Measurements from ENCODE around the gene TCEA3.
A peak's percentile ranks its signal among the peaks of the same experiment; 100 is the strongest.

Gene TCEA3

GRCh38 chr1:23397908-23398307 is 26.6 kb downstream of the TCEA3 start:
- Histone ChIP-seq H2BK12ac (ENCODE audit: low read length) (no peak overlapping the region), H2BK5ac (ENCODE audit: low read length) (no peak overlapping the region), H3K27me3 (ENCODE audit: control insufficient read depth in 3 of 3, insufficient read depth in 3 of 3, low read depth in 1 of 3, low read length in 3 of 3) (peaks cover 0 to 2% (median 0%) of the 10 kb centered on the region in 3 experiments), H2AK5ac (ENCODE audit: low read depth, low read length) (peak overlapping the region; percentile 91), H3K27ac (replicated peaks; ENCODE audit: low read length) (no peak overlapping the region), H3K23ac (ENCODE audit: low read depth, low read length, poor library complexity) (no peak overlapping the region), H2AFZ (ENCODE audit: low read length) (no peak overlapping the region), H3K4me1 (ENCODE audit: control insufficient read depth in 2 of 2, insufficient read depth in 1 of 2, low read depth in 1 of 2, low read length in 2 of 2) (peaks cover 6 to 12% of the 10 kb centered on the region in 2 donors), H2BK15ac (ENCODE audit: low read length) (no peak overlapping the region), H4K91ac (ENCODE audit: low read depth, low read length, poor library complexity) (no peak overlapping the region), H3K9me3 (replicated peaks in 1 of 2; ENCODE audit: control insufficient read depth in 2 of 2, insufficient read depth in 1 of 2, low read depth in 1 of 2, low read length in 2 of 2) (peaks cover 0 to 13% of the 10 kb centered on the region in 2 donors), H3K36me3 (replicated peaks in 1 of 2; ENCODE audit: control insufficient read depth in 2 of 2, insufficient read depth in 2 of 2, low read length in 2 of 2) (no peaks in the 10 kb centered on the region), H3K4ac (ENCODE audit: low read length) (no peak overlapping the region), H2BK120ac (ENCODE audit: low read depth, low read length) (no peak overlapping the region), H3K4me3 (ENCODE audit: low read length in 2 of 2) (no peak overlapping the region), H3K4me2 (ENCODE audit: insufficient read depth, low read length, poor library complexity, severe bottlenecking) (no peak overlapping the region), H3K14ac (ENCODE audit: low read length) (no peak overlapping the region), H3K9ac (ENCODE audit: low read depth, low read length, poor library complexity) (no peak overlapping the region), H3K18ac (ENCODE audit: low read length) (no peak overlapping the region), H4K8ac (ENCODE audit: low read depth, low read length) (no peak overlapping the region), H3K79me1 (ENCODE audit: low read depth, low read length) (no peaks in the 10 kb centered on the region)
- DNase-seq (ENCODE audit: low spot score): no peak
- WGBS, 2 donors (ENCODE audit: extremely low coverage in 2 of 2, insufficient read length in 2 of 2, insufficient replicate concordance in 1 of 2): no CpG with 5 or more reads among the region's 7 CpGs

GRCh38 chr1:23396380-23396779 is 28.2 kb downstream of the TCEA3 start:
- DNase-seq (ENCODE audit: low spot score): no peak
- no peak overlapping the region for H2BK5ac ChIP-seq (ENCODE audit: low read length)
- H3K4me1 ChIP-seq (ENCODE audit: control insufficient read depth in 2 of 2, insufficient read depth in 1 of 2, low read depth in 1 of 2, low read length in 2 of 2): peaks cover 6 to 10% of the 10 kb centered on the region in 2 donors
- no peak overlapping the region for H4K91ac ChIP-seq (ENCODE audit: low read depth, low read length, poor library complexity)
- H3K4me2 ChIP-seq (ENCODE audit: insufficient read depth, low read length, poor library complexity, severe bottlenecking): no peak overlapping the region
- H3K4me3 ChIP-seq (ENCODE audit: low read length in 2 of 2): no peak overlapping the region
- H4K8ac ChIP-seq (ENCODE audit: low read depth, low read length): no peak overlapping the region
- no peak overlapping the region for H3K9ac ChIP-seq (ENCODE audit: low read depth, low read length, poor library complexity)
- no peak overlapping the region for H3K27ac ChIP-seq (replicated peaks; ENCODE audit: low read length)
- no peak overlapping the region for H2AK5ac ChIP-seq (ENCODE audit: low read depth, low read length)
- no peak overlapping the region for H3K18ac ChIP-seq (ENCODE audit: low read length)
- H3K14ac ChIP-seq (ENCODE audit: low read length): no peak overlapping the region
- H2BK120ac ChIP-seq (ENCODE audit: low read depth, low read length): no peak overlapping the region
- no peak overlapping the region for H2AFZ ChIP-seq (ENCODE audit: low read length)
- H3K23ac ChIP-seq (ENCODE audit: low read depth, low read length, poor library complexity): no peak overlapping the region
- peaks cover 0 to 1% (median 0%) of the 10 kb centered on the region in 3 experiments for H3K27me3 ChIP-seq (ENCODE audit: control insufficient read depth in 3 of 3, insufficient read depth in 3 of 3, low read depth in 1 of 3, low read length in 3 of 3)
- peaks cover 4 to 18% of the 10 kb centered on the region in 2 donors for H3K9me3 ChIP-seq (replicated peaks in 1 of 2; ENCODE audit: control insufficient read depth in 2 of 2, insufficient read depth in 1 of 2, low read depth in 1 of 2, low read length in 2 of 2)
- H2BK12ac ChIP-seq (ENCODE audit: low read length): no peak overlapping the region
- no CpG with 5 or more reads among the region's 2 CpGs for WGBS, 2 donors (ENCODE audit: extremely low coverage in 2 of 2, insufficient read length in 2 of 2, insufficient replicate concordance in 1 of 2)
- H3K4ac ChIP-seq (ENCODE audit: low read length): no peak overlapping the region
- no peaks in the 10 kb centered on the region for H3K36me3 ChIP-seq (replicated peaks in 1 of 2; ENCODE audit: control insufficient read depth in 2 of 2, insufficient read depth in 2 of 2, low read length in 2 of 2)
- no peak overlapping the region for H2BK15ac ChIP-seq (ENCODE audit: low read length)
- no peaks in the 10 kb centered on the region for H3K79me1 ChIP-seq (ENCODE audit: low read depth, low read length)

GRCh38 chr1:23395849-23396248 is 28.7 kb downstream of the TCEA3 start:
- H3K18ac ChIP-seq (ENCODE audit: low read length): no peak overlapping the region
- no peak overlapping the region for H2BK120ac ChIP-seq (ENCODE audit: low read depth, low read length)
- no peak overlapping the region for H3K4me3 ChIP-seq (ENCODE audit: low read length in 2 of 2)
- H3K23ac ChIP-seq (ENCODE audit: low read depth, low read length, poor library complexity): no peak overlapping the region
- no peak overlapping the region for H2BK5ac ChIP-seq (ENCODE audit: low read length)
- no peaks in the 10 kb centered on the region for H3K79me1 ChIP-seq (ENCODE audit: low read depth, low read length)
- peaks cover 6 to 10% of the 10 kb centered on the region in 2 donors for H3K4me1 ChIP-seq (ENCODE audit: control insufficient read depth in 2 of 2, insufficient read depth in 1 of 2, low read depth in 1 of 2, low read length in 2 of 2)
- no peak for DNase-seq (ENCODE audit: low spot score)
- H2AFZ ChIP-seq (ENCODE audit: low read length): no peak overlapping the region
- no peak overlapping the region for H3K4me2 ChIP-seq (ENCODE audit: insufficient read depth, low read length, poor library complexity, severe bottlenecking)
- H3K27me3 ChIP-seq (ENCODE audit: control insufficient read depth in 3 of 3, insufficient read depth in 3 of 3, low read depth in 1 of 3, low read length in 3 of 3): no peaks in the 10 kb centered on the region
- H3K27ac ChIP-seq (replicated peaks; ENCODE audit: low read length): no peak overlapping the region
- no peak overlapping the region for H4K91ac ChIP-seq (ENCODE audit: low read depth, low read length, poor library complexity)
- H2BK15ac ChIP-seq (ENCODE audit: low read length): no peak overlapping the region
- H3K9me3 ChIP-seq (replicated peaks in 1 of 2; ENCODE audit: control insufficient read depth in 2 of 2, insufficient read depth in 1 of 2, low read depth in 1 of 2, low read length in 2 of 2): peaks cover 4 to 18% of the 10 kb centered on the region in 2 donors
- H3K14ac ChIP-seq (ENCODE audit: low read length): no peak overlapping the region
- H4K8ac ChIP-seq (ENCODE audit: low read depth, low read length): no peak overlapping the region
- H3K4ac ChIP-seq (ENCODE audit: low read length): no peak overlapping the region
- H2AK5ac ChIP-seq (ENCODE audit: low read depth, low read length): no peak overlapping the region
- H3K9ac ChIP-seq (ENCODE audit: low read depth, low read length, poor library complexity): no peak overlapping the region
- WGBS, 2 donors (ENCODE audit: extremely low coverage in 2 of 2, insufficient read length in 2 of 2, insufficient replicate concordance in 1 of 2): no CpG with 5 or more reads among the region's 4 CpGs
- no peaks in the 10 kb centered on the region for H3K36me3 ChIP-seq (replicated peaks in 1 of 2; ENCODE audit: control insufficient read depth in 2 of 2, insufficient read depth in 2 of 2, low read length in 2 of 2)
- H2BK12ac ChIP-seq (ENCODE audit: low read length): no peak overlapping the region

- peak overlapping the region; percentile 70 for H2AFZ ChIP-seq (ENCODE audit: low read length)
- no peak overlapping the region for H3K14ac ChIP-seq (ENCODE audit: low read length)
- no peaks in the 10 kb centered on the region for H3K36me3 ChIP-seq (replicated peaks in 1 of 2; ENCODE audit: control insufficient read depth in 2 of 2, insufficient read depth in 2 of 2, low read length in 2 of 2)
- H3K23ac ChIP-seq (ENCODE audit: low read depth, low read length, poor library complexity): no peak overlapping the region
- WGBS, 2 donors (ENCODE audit: extremely low coverage in 2 of 2, insufficient read length in 2 of 2, insufficient replicate concordance in 1 of 2): no CpG with 5 or more reads among the region's 8 CpGs
- H2AK5ac ChIP-seq (ENCODE audit: low read depth, low read length): no peak overlapping the region
- H3K4me3 ChIP-seq (ENCODE audit: low read length in 2 of 2): peak overlapping the region in 1 of 2 donors; percentile 14
- H3K9me3 ChIP-seq (replicated peaks in 1 of 2; ENCODE audit: control insufficient read depth in 2 of 2, insufficient read depth in 1 of 2, low read depth in 1 of 2, low read length in 2 of 2): peaks cover 4 to 18% of the 10 kb centered on the region in 2 donors
- no peak overlapping the region for H3K27ac ChIP-seq (replicated peaks; ENCODE audit: low read length)
- no peak overlapping the region for H3K18ac ChIP-seq (ENCODE audit: low read length)
- H3K4me1 ChIP-seq (ENCODE audit: control insufficient read depth in 2 of 2, insufficient read depth in 1 of 2, low read depth in 1 of 2, low read length in 2 of 2): peaks cover 6 to 10% of the 10 kb centered on the region in 2 donors
- H3K9ac ChIP-seq (ENCODE audit: low read depth, low read length, poor library complexity): no peak overlapping the region
- H3K4me2 ChIP-seq (ENCODE audit: insufficient read depth, low read length, poor library complexity, severe bottlenecking): no peak overlapping the region
- no peak overlapping the region for H2BK120ac ChIP-seq (ENCODE audit: low read depth, low read length)
- H4K91ac ChIP-seq (ENCODE audit: low read depth, low read length, poor library complexity): no peak overlapping the region
- no peak overlapping the region for H3K4ac ChIP-seq (ENCODE audit: low read length)
- no peak for DNase-seq (ENCODE audit: low spot score)
- no peaks in the 10 kb centered on the region for H3K79me1 ChIP-seq (ENCODE audit: low read depth, low read length)
- H2BK12ac ChIP-seq (ENCODE audit: low read length): no peak overlapping the region
- no peak overlapping the region for H2BK15ac ChIP-seq (ENCODE audit: low read length)
- H2BK5ac ChIP-seq (ENCODE audit: low read length): no peak overlapping the region
- no peak overlapping the region for H4K8ac ChIP-seq (ENCODE audit: low read depth, low read length)
- H3K27me3 ChIP-seq (ENCODE audit: control insufficient read depth in 3 of 3, insufficient read depth in 3 of 3, low read depth in 1 of 3, low read length in 3 of 3): no peaks in the 10 kb centered on the region
Observed at GRCh38 chr1:23395154-23395724, 29.3 kb downstream of the TCEA3 start.
